B cell (primary cell): Measurements from ENCODE around the gene TNIP1.

ENCODE experiments used
- CTCF ChIP-seq: fragments of 200-600 bp; IDR thresholded peaks from one replicate; pipeline ENCODE4 v1.8.0; 2022; ENCODE audit warnings: antibody characterized with exemption, mild to moderate bottlenecking
- EZH2 ChIP-seq: IDR thresholded peaks from 2 replicates; pipeline ENCODE4 v1.6.1; 2012; ENCODE audit warnings: borderline replicate concordance, low read depth, mild to moderate bottlenecking, moderate library complexity, low read length; ENCODE audit not compliant: insufficient read depth, poor library complexity, severe bottlenecking

DNA sequence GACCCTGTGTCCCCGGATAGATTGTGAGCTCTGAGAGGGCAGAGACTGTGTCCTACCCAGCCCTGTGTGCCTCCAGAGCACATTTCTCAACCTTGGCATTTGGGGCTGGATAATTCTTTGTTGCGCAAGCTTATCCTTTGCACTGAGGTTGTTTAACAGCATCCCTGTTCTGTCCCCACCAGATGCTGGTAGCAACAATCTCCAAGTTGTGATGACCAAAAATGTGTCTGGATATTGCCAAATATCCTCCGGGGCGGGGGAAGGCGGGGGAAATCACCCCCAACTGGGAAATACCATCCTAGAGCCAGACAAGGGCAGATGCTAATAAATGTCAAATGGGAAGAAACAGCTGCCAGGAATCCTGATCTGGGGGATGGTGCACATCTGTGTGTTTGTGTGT, 24.0 kb upstream of the TNIP1 start:
- TF ChIP-seq EZH2 (no peak), CTCF (no peak)
